Tongue (tissue), 2 donors: Measurements from ENCODE around the gene PCAT6. TPM values are rescaled to one million over a fixed set of nuclear protein-coding genes. Genes with fewer than 3 reads are reported as not detected.
"Not testable (repeated sequence)": the region's sequence is repeated elsewhere in the genome, so short reads cannot be mapped to it uniquely, and the experiment has no call there.

Experiments
- DNase-seq: peaks from one replicate; pipeline ENCODE4 v3.0.0-alpha.2; 2015
- total RNA-seq: library from RNA; depleted of rRNA; stranded (reverse); fragments of >200 nt; gene quantifications from one replicate; pipeline ENCODE4 v1.2.3, GENCODE V29; 2014

Gene PCAT6
- not detected for total RNA-seq

DNA sequence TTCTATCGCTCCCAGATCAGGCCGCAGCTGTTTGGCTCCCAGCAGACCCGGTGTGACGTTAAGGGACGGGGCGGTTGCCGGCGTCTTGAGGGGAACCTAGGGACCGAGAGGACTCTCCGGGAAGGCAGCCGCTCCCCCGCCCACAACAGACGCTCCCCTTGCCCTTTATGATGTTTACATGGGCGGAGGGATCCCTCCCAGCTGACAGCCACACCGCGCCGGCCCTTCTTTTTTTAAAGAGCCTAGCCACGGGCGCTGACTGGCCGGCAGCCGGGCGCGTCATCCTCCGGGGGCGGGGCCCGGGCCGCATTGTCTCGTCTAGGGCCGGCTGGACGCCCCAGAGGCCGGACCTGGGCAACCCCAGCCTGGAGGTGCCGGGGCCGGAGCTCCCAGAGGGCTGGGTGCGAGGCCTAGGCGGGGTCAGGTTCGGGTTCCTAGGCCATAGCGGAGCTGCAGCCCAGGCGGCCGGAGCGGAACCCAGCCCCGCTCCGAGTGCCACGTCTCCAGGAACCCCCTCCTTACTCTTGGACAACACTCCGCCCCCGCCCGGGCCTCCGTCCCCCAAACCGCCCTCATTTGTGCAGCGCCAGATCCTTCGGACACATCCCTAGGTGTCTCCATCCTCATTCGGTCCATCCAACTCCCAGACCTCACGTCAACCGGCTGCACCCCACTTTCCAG is at the start of gene PCAT6:
Gene PCAT6 (plus strand): TSS at position 340 of the 681 bp plus-strand sequence.
- peak; percentile 98 for DNase-seq

GRCh38 chr1:202762019-202762418 is 48.7 kb upstream of the PCAT6 start:
- no peak for DNase-seq

GRCh38 chr1:202765721-202766120 is 45.0 kb upstream of the PCAT6 start:
- DNase-seq = no peak

DNA sequence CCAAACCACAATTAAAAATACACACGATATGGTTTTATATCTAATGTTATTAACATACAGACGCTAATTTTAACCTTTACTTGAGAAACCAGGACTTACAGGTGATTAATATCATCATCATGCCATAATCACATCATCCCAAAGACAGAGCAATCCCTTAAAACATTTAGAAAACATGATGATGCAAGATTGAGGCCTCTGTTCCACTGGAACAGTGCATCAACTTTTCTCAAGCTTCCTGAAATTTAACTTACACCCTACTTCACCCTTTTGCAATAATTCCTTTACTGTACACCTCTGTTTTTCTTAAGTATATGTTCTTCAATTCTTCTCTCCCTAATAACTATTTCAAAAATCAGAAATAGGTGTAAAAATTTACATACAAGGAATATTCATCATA is 40.6 kb upstream of the PCAT6 start:
- DNase-seq = no peak

GRCh38 chr1:202781180-202781579 is 29.6 kb upstream of the PCAT6 start:
- DNase-seq = no peak

DNA sequence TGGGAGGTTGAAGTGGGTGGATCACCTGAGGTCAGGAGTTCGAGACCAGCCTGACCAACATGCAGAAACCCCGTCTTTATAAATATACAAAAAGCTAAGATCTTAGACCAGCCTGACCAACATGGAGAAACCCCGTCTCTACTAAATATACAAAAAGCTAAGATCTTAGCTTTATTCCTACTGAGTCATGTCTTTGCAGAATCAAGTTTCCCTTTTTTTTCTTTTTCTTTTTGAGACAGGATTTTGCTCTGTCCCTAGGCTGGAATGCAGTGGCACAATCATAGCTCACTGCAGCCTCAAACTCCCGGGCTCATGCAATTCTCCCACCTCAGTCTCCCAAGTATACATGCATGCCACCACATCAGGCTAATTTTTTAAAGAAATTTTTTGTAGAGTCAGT is 23.9 kb upstream of the PCAT6 start:
- DNase-seq = no peak

DNA sequence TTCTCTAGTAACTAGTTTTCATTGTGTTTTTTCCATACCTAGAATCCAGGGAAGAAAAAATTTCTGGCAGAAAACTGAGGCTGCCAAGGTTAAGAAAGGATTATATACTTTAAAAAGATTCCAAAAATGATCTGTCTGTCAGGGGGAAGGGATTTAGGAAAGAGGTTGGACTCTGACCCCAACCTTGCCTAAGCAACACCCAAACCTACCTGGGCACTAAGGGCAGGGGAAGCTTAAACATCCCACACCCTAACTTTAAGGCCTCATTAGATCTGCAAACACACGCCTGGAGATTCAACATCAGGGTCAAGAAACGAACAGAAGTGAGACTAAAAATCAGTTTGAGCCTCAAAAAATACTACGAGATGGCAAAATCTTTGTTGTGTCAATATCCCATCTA is 22.0 kb upstream of the PCAT6 start:
- DNase-seq = no peak

GRCh38 chr1:202791077-202791747 is 19.5 kb upstream of the PCAT6 start:
- DNase-seq = no peak

DNA sequence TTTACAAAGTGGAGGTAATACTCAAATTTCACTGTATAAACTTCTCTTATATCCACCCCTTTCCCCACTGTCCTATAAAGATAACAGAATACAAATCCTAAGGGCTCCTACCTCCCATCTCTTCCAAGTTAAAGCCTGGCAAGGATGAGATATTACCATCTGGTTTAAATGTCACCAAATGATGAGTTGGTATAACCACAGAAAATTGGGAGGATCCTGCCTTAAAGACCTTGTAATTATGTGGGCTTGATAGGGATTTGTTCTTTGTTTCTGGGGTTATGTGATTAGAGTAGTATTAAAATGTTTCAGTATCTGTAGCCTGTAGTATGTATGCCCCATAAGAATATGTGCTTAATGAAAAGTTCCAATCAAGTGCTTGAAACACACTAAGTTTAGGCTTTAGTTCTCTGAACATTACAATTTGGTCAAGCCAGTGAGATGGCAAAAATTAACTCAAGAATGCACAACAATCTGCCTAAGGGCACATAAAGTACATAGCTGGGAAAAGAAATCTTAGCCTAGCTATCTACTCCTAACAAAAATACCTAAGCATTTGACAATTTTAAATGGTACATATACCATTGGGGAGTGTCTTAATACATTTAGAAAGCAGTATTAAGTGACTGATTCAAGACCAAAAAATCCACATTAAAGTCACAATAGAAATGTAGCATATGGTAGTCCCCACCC is 16.6 kb upstream of the PCAT6 start:
- DNase-seq = no peak

DNA sequence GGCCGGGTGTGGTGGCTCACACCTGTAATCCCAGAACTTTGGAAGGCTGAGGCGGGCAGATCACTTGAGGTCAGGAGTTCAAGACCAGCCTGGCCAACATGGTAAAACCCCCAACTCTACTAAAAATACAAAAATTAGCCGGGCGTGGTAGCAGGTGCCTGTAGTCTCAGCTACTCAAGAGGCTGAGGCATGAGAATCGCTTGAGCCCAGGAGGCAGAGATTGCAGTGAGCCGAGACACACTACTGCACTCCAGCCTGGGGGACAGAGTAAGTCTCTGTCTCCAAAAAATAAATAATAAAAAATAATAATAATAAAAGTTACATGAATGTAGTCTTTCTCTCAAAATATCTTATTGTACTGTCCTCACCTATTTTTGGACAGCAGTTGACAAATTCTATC is 15.8 kb upstream of the PCAT6 start:
- DNase-seq = not testable (repeated sequence)

DNA sequence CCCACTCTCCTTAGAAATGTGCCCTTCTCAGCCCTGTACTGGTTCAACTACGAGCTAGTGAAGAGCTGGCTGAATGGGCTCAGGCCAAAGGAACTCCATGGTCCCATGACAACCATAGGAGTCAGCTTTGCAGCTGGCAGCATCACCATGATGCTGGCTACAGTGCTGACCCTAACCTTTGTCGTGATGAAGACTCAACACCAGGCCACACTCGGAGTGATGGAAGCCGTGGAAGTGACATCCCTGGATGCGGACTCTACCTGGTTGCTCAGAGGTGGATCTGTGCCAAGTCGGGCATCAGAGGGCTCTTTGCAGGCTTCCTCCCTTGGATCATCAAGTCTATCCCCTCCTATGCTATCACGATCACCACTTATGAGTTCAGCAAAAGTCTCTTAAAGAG is 14.1 kb upstream of the PCAT6 start:
- DNase-seq = no peak

- DNase-seq = no peak
Measured at GRCh38 chr1:202798260-202798659, 12.5 kb upstream of the PCAT6 start.

DNA sequence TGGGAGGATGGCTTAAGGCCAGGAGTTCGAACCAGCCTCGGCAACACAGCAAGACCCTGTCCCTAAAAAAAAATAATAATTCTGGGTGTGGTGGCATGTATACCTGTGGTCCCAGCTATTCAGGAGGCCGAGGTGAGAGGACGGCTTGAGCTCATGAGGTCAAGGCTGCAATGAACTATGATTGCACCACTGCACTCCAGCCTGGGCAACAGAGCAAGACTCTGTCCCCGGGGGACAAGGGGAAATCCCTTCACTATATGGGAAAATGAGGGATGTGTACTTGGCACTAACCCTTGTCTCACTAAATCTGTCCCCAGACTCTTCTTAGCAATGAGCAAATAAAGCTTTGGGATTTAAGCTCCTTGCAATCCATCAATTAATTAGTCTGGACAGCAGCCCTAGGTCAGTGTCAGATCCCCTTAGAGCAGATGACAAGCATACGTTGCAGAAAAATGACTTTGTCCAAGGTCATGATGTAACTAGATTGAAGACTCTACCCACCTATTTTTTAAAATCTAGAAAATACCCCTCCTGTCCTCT is 11.9 kb upstream of the PCAT6 start:
- DNase-seq = no peak

- no peak for DNase-seq
Measured at GRCh38 chr1:202800742-202801141, 10.0 kb upstream of the PCAT6 start.

DNA sequence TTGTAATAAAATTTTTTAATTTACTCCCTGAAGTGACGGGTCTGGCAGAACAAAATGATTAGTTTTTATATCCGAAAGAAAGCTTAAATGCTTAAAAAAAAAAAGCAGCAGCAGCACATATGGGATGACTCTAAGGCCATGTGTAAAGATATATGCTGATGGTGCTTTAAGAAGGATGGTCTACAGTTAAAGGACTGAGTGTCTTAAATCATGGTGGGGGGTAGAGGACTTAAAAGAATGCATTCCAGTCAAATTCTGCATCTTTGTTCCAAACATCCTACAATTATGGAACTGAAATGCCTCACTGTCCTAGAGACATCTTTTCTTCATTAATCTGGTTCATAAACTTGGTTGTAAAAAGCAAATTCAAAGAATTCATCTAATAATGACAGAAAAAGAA is 9.6 kb upstream of the PCAT6 start:
- no peak for DNase-seq

DNA sequence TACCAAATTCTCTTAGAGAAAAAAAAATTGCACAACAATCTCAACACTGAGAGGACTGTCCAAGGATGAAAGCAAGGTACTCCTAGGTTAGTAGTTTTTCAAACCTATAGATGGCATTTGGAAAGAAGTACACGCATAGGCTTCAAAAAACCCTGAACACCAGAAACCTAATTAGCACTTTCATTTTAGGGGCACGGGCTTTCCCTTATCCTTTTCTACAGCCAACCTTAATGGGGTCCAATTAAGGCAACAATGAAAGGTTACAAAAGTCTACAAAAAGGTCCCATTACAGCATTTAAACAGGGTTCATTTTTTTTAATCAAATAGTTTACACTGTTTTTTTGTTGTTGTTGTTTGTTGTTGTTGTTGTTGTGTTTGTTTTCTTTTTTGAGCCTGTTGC is 8.7 kb upstream of the PCAT6 start:
- no peak for DNase-seq

GRCh38 chr1:202802998-202803932 is 7.5 kb upstream of the PCAT6 start:
- DNase-seq = no peak

DNA sequence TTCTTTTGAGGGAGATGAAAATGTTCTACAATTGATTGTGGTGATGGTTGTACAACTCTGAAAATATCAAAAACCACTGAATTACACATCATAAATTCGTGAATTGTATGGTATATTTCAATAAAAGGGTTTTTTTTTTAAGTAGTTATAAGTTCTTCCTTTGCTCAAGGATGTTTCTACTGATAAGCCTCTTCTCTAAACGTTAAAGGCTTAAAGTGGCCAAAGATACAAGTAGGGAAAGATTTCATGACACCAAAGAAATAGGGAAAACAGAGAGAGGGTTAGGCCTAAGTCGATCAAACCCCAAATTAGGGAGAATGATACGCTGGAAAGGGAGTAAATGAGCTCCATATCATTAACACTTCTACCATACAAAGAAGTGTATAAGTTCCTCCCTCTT is 6.6 kb upstream of the PCAT6 start:
- no peak for DNase-seq

DNA sequence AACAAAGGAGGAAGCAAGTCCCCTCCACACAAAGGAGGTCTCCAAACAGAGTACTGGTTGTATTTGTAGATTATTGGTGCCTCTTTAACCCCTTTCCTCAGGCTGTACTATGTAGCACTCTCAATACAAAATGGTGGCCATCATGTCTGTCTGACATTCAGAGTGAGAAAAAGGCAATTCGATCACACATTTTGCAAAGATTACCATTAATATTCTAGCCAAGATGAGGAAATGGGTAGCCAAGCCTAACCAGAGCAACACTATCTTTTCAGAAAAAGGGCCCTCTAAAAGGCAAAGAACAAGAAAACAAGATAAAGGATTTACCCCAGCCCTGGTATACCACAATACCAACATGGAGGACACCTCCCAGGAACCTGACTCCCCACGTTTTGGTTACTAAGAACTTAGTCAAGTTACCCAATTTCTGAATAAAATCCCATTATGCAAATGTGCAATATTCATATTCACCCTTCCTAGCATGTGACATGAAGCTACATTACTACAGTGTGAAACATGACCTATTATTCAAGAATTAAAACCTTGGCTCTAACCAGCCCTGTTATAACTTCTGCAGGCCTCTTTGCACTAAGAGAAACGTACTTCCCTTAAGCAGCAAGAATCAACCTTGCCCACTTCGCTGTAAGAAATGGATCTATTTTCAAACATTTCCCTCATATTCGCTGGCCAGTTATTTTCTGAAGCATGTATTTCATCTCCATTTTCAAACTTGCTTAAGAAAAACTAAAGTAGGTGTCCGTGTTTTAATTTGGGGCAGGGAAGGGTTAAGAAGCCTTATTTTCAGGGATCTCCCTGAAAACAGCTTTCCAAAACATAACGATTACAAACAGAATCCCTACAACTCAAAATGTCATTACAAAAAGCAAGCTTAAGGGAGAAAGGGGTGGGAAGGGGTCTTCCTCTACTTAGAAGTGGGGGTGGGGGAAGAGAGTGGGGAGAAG is 4.6 kb upstream of the PCAT6 start:
- peak; percentile 5 for DNase-seq

- DNase-seq = peak; percentile 50
Measured at GRCh38 chr1:202806845-202807450, 3.8 kb upstream of the PCAT6 start.
